HG03025 (cell line): ENCODE data around the gene RPL28.

Source experiments
- ATAC-seq: cut with Tn5 transposase; IDR thresholded peaks from one replicate; pipeline ENCODE4 v1.9.1; 2021; ENCODE audit warnings: mild to moderate bottlenecking, moderate library complexity; ENCODE audit not compliant: unreplicated experiment, low FRiP score

The RPL28 gene

GRCh38 chr19:55352549-55353145 lies 33.1 kb upstream of the RPL28 start:
- ATAC-seq = no peak

- ATAC-seq = no peak
Measured at GRCh38 chr19:55353356-55353802, 32.4 kb upstream of the RPL28 start.

GRCh38 chr19:55353803-55354697 lies 31.7 kb upstream of the RPL28 start:
- no peak for ATAC-seq

- no peak for ATAC-seq
Measured at GRCh38 chr19:55354698-55355212, 31.0 kb upstream of the RPL28 start, which contains the start of gene COX6B2. Gene COX6B2 (minus strand): TSS chr19:55354719. CDS start chr19:55354521, 198 bp downstream.

- no peak for ATAC-seq
Measured at GRCh38 chr19:55355213-55355821, 30.4 kb upstream of the RPL28 start.

- ATAC-seq = no peak
Measured at GRCh38 chr19:55358493-55358892, 27.2 kb upstream of the RPL28 start.

- ATAC-seq = no peak
Measured at GRCh38 chr19:55358943-55359908, 26.5 kb upstream of the RPL28 start.

GRCh38 chr19:55360902-55361301 lies 24.8 kb upstream of the RPL28 start:
- ATAC-seq = no peak

GRCh38 chr19:55362174-55362989 lies 23.4 kb upstream of the RPL28 start:
- ATAC-seq = no peak

- no peak for ATAC-seq
Measured at GRCh38 chr19:55362990-55363716, 22.6 kb upstream of the RPL28 start, which contains the start of gene GARIN5B. Gene GARIN5B (minus strand): TSS chr19:55363260. CDS start chr19:55363066, 194 bp downstream.

GRCh38 chr19:55365245-55365644 lies 20.5 kb upstream of the RPL28 start:
- no peak for ATAC-seq

- ATAC-seq = no peak
Measured at GRCh38 chr19:55365964-55366363, 19.8 kb upstream of the RPL28 start.

- no peak for ATAC-seq
Measured at GRCh38 chr19:55366790-55367189, 18.9 kb upstream of the RPL28 start.

GRCh38 chr19:55368106-55368505 lies 17.6 kb upstream of the RPL28 start:
- ATAC-seq = no peak

GRCh38 chr19:55368701-55369563 lies 16.8 kb upstream of the RPL28 start:
- no peak for ATAC-seq

- no peak for ATAC-seq
Measured at GRCh38 chr19:55369653-55370304, 16.0 kb upstream of the RPL28 start.
